GM11168 (cell line): Measurements from ENCODE around the gene FRMPD4.

ENCODE experiments used
- in situ Hi-C: fragments of 300-500 bp; cut with MboI; formaldehyde crosslinking; loops from one replicate; pipeline ENCODE4 v1.12.0; 2022; ENCODE audit warnings: low sequenced_read_pairs; ENCODE audit not compliant: unreplicated experiment

The FRMPD4 gene

GRCh38 chrX:12582649-12583048 is 444.4 kb downstream of the FRMPD4 start:
- in situ Hi-C loops: no loop called here

- in situ Hi-C loops: no loop called here
Observed at GRCh38 chrX:12583543-12583942, 445.3 kb downstream of the FRMPD4 start.

- in situ Hi-C loops: no loop called here
Observed at GRCh38 chrX:12595720-12596119, 457.4 kb downstream of the FRMPD4 start.

GRCh38 chrX:12610079-12610478 is 471.8 kb downstream of the FRMPD4 start:
- in situ Hi-C loops: no loop called here

GRCh38 chrX:12611471-12611870 is 473.2 kb downstream of the FRMPD4 start:
- in situ Hi-C loops: no loop called here

- in situ Hi-C loops: no loop called here
Observed at GRCh38 chrX:12614266-12614665, 476.0 kb downstream of the FRMPD4 start.

- in situ Hi-C loops: no loop called here
Observed at GRCh38 chrX:12615061-12615460, 476.8 kb downstream of the FRMPD4 start.

- in situ Hi-C loops: no loop called here
Observed at GRCh38 chrX:12617241-12617640, 479.0 kb downstream of the FRMPD4 start.

GRCh38 chrX:12647230-12647629 is 509.0 kb downstream of the FRMPD4 start:
- in situ Hi-C loops: no loop called here

- in situ Hi-C loops: no loop called here
Observed at GRCh38 chrX:12648995-12649394, 510.7 kb downstream of the FRMPD4 start.

- in situ Hi-C loops: no loop called here
Observed at GRCh38 chrX:12657433-12657832, 519.2 kb downstream of the FRMPD4 start.

- in situ Hi-C loops: no loop called here
Observed at GRCh38 chrX:12657881-12658280, 519.6 kb downstream of the FRMPD4 start.

GRCh38 chrX:12661464-12661863 is 523.2 kb downstream of the FRMPD4 start:
- in situ Hi-C loops: loop anchor here (10.0 kb wide), 1 partner anchor 87 kb away; no protein-coding TSS in a partner anchor

GRCh38 chrX:12672367-12673106 is 534.3 kb downstream of the FRMPD4 start:
- in situ Hi-C loops: no loop called here

- in situ Hi-C loops: no loop called here
Observed at GRCh38 chrX:12673487-12673886, 535.2 kb downstream of the FRMPD4 start.

- in situ Hi-C loops: no loop called here
Observed at GRCh38 chrX:12679522-12679921, 541.2 kb downstream of the FRMPD4 start.

- in situ Hi-C loops: no loop called here
Observed at GRCh38 chrX:12681047-12681446, 542.8 kb downstream of the FRMPD4 start.

GRCh38 chrX:12685541-12685940 is 547.3 kb downstream of the FRMPD4 start:
- in situ Hi-C loops: no loop called here

GRCh38 chrX:12686331-12686730 is 548.1 kb downstream of the FRMPD4 start:
- in situ Hi-C loops: no loop called here

- in situ Hi-C loops: no loop called here
Observed at GRCh38 chrX:12690646-12691045, 552.4 kb downstream of the FRMPD4 start.

- in situ Hi-C loops: no loop called here
Observed at GRCh38 chrX:12693754-12694153, 555.5 kb downstream of the FRMPD4 start.

- in situ Hi-C loops: loop anchor here (25.0 kb wide), 1 partner anchor 613 kb away; no protein-coding TSS in a partner anchor
Observed at GRCh38 chrX:12700745-12701144, 562.5 kb downstream of the FRMPD4 start.
